Activated B cell treated with CpG ODN at 0.5 μM for 24 hours (primary cell): ENCODE results near the gene ROM1. TPM values are rescaled to one million over a fixed set of nuclear protein-coding genes. Genes with fewer than 3 reads are reported as not detected.

ENCODE experiments used
- ATAC-seq: fragments of 200-7000 bp; cut with Tn5 transposase; one replicate; pipeline ENCODE4 v1.10.0; 2021; ENCODE audit warnings: low read depth, mild to moderate bottlenecking, moderate library complexity
- CTCF ChIA-PET: fragments of 350-600 bp; sonication (Branson Sonifier 250); formaldehyde crosslinking; loops from one replicate; lab custom pipeline; 2021; ENCODE audit warnings: antibody characterized with exemption; lab: Charles Lee
- POLR2A ChIA-PET: fragments of 350-600 bp; sonication (Branson Sonifier 250); formaldehyde crosslinking; loops from one replicate; lab custom pipeline; 2021; ENCODE audit warnings: antibody characterized with exemption; lab: Charles Lee
- DNase-seq: peaks from one replicate; pipeline ENCODE4 v3.0.0; 2022
- H3K27ac Mint-ChIP-seq: one replicate; pipeline ENCODE4 v1.8.0; 2020; ENCODE audit warnings: mixed read lengths
- H3K27me3 Mint-ChIP-seq: one replicate; pipeline ENCODE4 v1.8.0; 2021; ENCODE audit warnings: mixed read lengths
- H3K36me3 Mint-ChIP-seq: one replicate; pipeline ENCODE4 v1.8.0; 2021; ENCODE audit warnings: low read depth, mixed read lengths
- H3K4me1 Mint-ChIP-seq: one replicate; pipeline ENCODE4 v1.8.0; 2021; ENCODE audit warnings: mixed read lengths
- H3K4me3 Mint-ChIP-seq: one replicate; pipeline ENCODE4 v1.8.0; 2020; ENCODE audit warnings: mild to moderate bottlenecking, mixed read lengths
- H3K9me3 Mint-ChIP-seq: one replicate; pipeline ENCODE4 v1.8.0; 2020; ENCODE audit warnings: mixed read lengths
- intact Hi-C: fragments of 100-400 bp; cut with micrococcal nuclease; formaldehyde crosslinking; loops from one replicate; pipeline ENCODE4 v1.15.1; 2024
- total RNA-seq: library from RNA; stranded (reverse); gene quantifications from 2 replicates; pipeline ENCODE4 v1.2.3, GENCODE V29; 2022
- TF ChIP-seq, protein P1 (sequence below): fragments of 200-600 bp; IDR thresholded peaks from one replicate; pipeline ENCODE4 v1.8.0; 2022; ENCODE audit warnings: antibody characterized with exemption, mild to moderate bottlenecking

Gene ROM1
- total RNA-seq, 1 donor from 2014 or later, result 0.89 TPM

DNA sequence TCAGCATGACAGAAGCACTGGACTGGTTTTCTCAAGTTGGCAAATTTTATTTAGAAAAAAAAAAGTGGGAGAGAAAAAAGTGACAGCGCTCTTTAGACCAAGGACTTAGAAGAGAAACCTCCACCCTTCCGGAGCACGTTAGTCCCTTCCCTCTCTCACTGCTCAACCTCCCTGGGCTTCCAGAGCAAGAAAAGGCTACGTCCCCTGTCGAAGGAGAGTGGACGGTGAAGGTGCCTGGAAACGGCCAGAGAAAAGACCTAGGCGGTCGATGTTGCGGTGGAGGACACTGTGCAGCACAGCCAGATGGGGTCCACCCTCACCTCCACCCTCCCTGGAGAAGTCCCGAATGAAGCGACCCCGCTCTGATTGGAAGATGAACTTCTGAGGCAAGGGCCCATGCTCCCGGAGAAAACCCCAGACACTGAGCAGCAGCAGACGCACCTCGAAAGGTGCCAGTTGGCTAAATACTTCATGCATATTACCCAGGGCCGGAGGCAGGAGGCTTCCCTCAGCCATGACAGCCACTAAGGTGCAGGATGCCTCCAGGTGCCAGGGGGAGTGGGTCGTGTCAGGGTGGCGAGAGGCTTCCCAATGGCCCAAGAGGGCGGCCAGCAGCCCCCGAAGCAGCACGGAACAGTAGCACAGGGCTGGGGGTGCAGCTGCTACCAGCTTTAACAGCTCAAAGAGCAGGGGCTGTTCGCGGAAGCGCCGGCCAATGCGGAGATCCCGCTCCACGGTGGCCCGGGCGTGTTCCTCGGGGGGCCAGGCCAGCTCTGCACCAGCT, 34.0 kb downstream of the ROM1 start:
- CTCF ChIA-PET, result interaction anchor here (0.9 to 1.4 kb wide), 3 partner anchors 9 to 222 kb away, joined by 3 read pairs; no protein-coding TSS in a partner anchor

DNA sequence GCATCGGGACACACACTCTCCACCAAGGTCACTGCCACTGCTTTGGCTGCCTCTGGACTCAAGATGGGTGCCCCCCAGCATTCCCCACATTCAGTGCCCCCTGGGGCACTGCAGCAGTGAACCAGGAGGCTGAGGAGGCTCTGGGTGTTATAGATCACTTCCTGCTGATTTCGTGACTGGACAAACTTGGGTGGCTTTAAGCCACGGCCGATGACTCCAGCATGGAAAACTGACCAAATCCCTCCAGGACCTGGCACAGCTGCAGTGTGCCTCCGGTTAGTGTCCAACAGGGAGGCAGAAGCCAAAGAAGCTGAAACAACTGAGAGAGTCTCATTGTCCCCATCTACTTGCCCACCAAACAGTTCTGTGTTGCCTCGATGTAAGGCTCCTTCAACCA, 34.5 kb downstream of the ROM1 start:
- intact Hi-C loops, result loop anchor here (2.0 kb wide), 2 partner anchors 17 to 35 kb away; partner anchors contain the start of genes C11orf98, CSKMT, EML3 and ROM1
- peaks cover 39% of the 10 kb centered on the region for H3K4me1 Mint-ChIP-seq
- no peak overlapping the region for H3K27ac Mint-ChIP-seq
- TF ChIP-seq, protein P1, sequence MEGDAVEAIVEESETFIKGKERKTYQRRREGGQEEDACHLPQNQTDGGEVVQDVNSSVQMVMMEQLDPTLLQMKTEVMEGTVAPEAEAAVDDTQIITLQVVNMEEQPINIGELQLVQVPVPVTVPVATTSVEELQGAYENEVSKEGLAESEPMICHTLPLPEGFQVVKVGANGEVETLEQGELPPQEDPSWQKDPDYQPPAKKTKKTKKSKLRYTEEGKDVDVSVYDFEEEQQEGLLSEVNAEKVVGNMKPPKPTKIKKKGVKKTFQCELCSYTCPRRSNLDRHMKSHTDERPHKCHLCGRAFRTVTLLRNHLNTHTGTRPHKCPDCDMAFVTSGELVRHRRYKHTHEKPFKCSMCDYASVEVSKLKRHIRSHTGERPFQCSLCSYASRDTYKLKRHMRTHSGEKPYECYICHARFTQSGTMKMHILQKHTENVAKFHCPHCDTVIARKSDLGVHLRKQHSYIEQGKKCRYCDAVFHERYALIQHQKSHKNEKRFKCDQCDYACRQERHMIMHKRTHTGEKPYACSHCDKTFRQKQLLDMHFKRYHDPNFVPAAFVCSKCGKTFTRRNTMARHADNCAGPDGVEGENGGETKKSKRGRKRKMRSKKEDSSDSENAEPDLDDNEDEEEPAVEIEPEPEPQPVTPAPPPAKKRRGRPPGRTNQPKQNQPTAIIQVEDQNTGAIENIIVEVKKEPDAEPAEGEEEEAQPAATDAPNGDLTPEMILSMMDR, result no peak
- no peaks in the 10 kb centered on the region for H3K9me3 Mint-ChIP-seq
- ChIA-PET POLR2A (interaction anchor here (0.6 to 5.8 kb wide), 7 partner anchors 10 to 203 kb away, joined by 3 to 130 read pairs (median 9); partner anchors contain the start of genes C11orf98, CSKMT, LBHD1 and TUT1), CTCF (no interaction called here)
- H3K36me3 Mint-ChIP-seq, result peaks cover 38% of the 10 kb centered on the region
- H3K27me3 Mint-ChIP-seq, result no peaks in the 10 kb centered on the region
- no peak for DNase-seq
- no peak for ATAC-seq
- no peak overlapping the region for H3K4me3 Mint-ChIP-seq

More for the DNA sequence above, 34.0 kb downstream of the ROM1 start:
- TF ChIP-seq, protein P1, result no peak
- H3K9me3 Mint-ChIP-seq, result no peaks in the 10 kb centered on the region
- POLR2A ChIA-PET, result interaction anchor here (0.5 to 5.8 kb wide), 32 partner anchors 10 to 1242 kb away, joined by 3 to 130 read pairs (median 6); partner anchors contain the start of genes AHNAK, B3GAT3, C11orf98 and CSKMT
- peak overlapping the region; percentile 93 for H3K4me3 Mint-ChIP-seq
- DNase-seq (no peak), ATAC-seq (no peak)
- H3K4me1 Mint-ChIP-seq, result peaks cover 34% of the 10 kb centered on the region
- H3K27me3 Mint-ChIP-seq, result no peaks in the 10 kb centered on the region
- peak overlapping the region; percentile 86 for H3K27ac Mint-ChIP-seq
- peaks cover 36% of the 10 kb centered on the region for H3K36me3 Mint-ChIP-seq
- intact Hi-C loops, result loop anchor here (1.0 to 2.0 kb wide), 8 partner anchors 18 to 209 kb away; partner anchors contain the start of genes C11orf98, CSKMT, EML3 and HNRNPUL2

DNA sequence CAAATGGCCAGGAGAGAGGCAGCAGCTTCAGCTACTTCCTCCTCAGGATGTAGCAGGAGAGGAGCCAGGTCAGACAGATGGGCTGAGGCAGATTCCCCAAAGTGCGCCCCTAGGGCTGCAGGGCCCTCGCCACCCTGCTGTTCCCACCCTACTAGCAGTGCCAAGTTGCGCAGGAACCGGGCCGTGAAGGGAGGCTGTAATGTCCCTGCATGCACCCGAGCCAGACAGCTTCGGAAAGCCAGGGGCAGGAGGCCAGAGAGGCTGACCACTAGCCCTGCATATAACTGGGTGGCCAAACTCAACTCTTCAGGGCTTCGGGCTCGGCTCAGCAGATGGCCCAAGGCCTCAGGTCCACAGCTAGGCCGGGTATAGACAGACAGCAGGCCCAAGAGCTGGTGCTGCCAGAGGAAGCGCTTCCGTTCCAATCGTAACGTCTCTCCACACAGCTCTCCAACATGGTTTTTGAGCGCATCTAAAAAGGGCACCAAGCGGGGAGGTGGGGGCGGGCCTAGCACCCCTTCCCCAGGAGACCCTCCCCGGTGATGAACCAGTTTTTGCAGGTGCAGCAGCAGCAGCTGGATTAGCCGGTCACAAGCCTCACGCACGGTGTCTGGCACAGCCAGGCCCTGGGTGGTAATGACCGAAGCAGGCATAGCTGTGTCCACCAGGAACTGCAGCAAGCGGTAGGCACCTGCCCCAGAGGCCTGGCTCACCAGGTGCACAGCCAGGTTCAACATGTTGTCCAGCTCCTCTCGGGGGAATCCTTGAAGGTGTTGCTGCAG, 35.3 kb downstream of the ROM1 start:
- ChIA-PET CTCF (interaction anchor here (1.2 kb wide), 1 partner anchor 27 kb away, joined by 3 read pairs; no protein-coding TSS in a partner anchor), POLR2A (interaction anchor here (0.6 to 5.8 kb wide), 8 partner anchors 10 to 203 kb away, joined by 3 to 130 read pairs (median 9); partner anchors contain the start of genes C11orf98, CSKMT, LBHD1 and STX5)
- Mint-ChIP-seq H3K4me1 (peaks cover 43% of the 10 kb centered on the region), H3K36me3 (peaks cover 34% of the 10 kb centered on the region), H3K9me3 (no peaks in the 10 kb centered on the region), H3K27me3 (no peaks in the 10 kb centered on the region), H3K4me3 (no peak overlapping the region), H3K27ac (no peak overlapping the region)
- DNase-seq (no peak), ATAC-seq (no peak)
- TF ChIP-seq, protein P1, result no peak
- intact Hi-C loops, result no loop called here

DNA sequence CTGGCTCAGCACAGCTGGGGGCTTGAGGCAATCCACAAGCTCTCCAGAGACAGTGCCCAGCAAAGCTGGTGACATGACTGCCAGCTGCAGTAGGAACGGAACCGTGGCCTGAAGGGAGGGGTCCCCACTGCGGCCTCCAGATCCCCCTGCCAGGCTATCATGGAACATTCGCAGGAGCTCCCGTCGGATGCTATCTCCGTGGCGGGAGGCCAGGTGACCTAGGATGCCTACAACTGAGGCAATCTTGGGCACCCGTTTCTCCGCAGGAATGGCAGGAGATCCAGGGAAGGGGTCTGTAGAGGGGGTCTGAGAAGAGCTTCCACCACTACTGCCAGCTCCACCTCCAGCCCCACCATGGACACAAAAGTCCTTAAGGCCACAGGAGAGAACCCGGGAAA, 35.9 kb downstream of the ROM1 start:
- ChIA-PET POLR2A (interaction anchor here (0.5 to 5.8 kb wide), 6 partner anchors 16 to 183 kb away, joined by 3 to 130 read pairs (median 10); partner anchors contain the start of genes C11orf98, CSKMT, LBHD1 and STX5), CTCF (interaction anchor here (1.2 kb wide), 1 partner anchor 26 kb away, joined by 3 read pairs; no protein-coding TSS in a partner anchor)
- DNase-seq, result no peak
- Mint-ChIP-seq H3K27ac (no peak overlapping the region), H3K36me3 (peaks cover 34% of the 10 kb centered on the region), H3K4me3 (no peak overlapping the region), H3K9me3 (no peaks in the 10 kb centered on the region), H3K4me1 (peaks cover 46% of the 10 kb centered on the region), H3K27me3 (no peaks in the 10 kb centered on the region)
- intact Hi-C loops, result no loop called here
- TF ChIP-seq, protein P1, result no peak
- ATAC-seq, result no peak
